A549 (cell line): Measurements from ENCODE around the gene TSPEAR. TPM values are rescaled to one million over a fixed set of nuclear protein-coding genes. Genes with fewer than 3 reads are reported as not detected.

Source experiments
- ATAC-seq, 2 experiments: fragments of 200-7000 bp in 1 of 2; fragments of >200 bp in 1 of 2; cut with Nextera tagmentation in 1 of 2; cut with Tn5 transposase in 1 of 2; 3 replicates each; pipeline versions ENCODE4 v1.8.0 to v1.9.1; 2018 to 2020; ENCODE audit warnings: mild to moderate bottlenecking in 1 of 2, moderate library complexity in 1 of 2
- CTCF ChIA-PET: fragments of 300-600 bp; sonication (Branson Sonifier 250); formaldehyde crosslinking; extraction: SDS; loops from one replicate; lab custom pipeline; 2021; ENCODE audit warnings: antibody characterized with exemption, inconsistent platforms; lab: Yijun Ruan, JAX
- POLR2A ChIA-PET: fragments of 350-600 bp; formaldehyde crosslinking; extraction: SDS; loops from one replicate; lab custom pipeline; 2021; ENCODE audit warnings: antibody characterized with exemption, inconsistent platforms; lab: Yijun Ruan, JAX
- DNase-seq, 2 experiments: peaks; one replicate each; pipeline versions ENCODE4 v3.0.0 to v3.0.0-alpha.2; 2011 to 2016; ENCODE audit warnings: low read depth in 1 of 2, low spot score in 1 of 2
- FAIRE-seq: peaks from 2 replicates; lab custom pipeline; 2011; peaks lifted over from hg19 to GRCh38; lab: Jason Lieb, UNC
- H3K27ac ChIP-seq, 2 experiments: fragments of >200 bp; sonication (Bioruptor Twin); formaldehyde crosslinking; 3 replicates each; pipeline ENCODE4 v1.5.1; 2016 to 2017
- H3K4me1 ChIP-seq: fragments of >200 bp; sonication (Bioruptor Twin); formaldehyde crosslinking; 3 replicates; pipeline ENCODE4 v1.6.1; 2016
- H3K4me2 ChIP-seq: fragments of >200 bp; sonication (Bioruptor Twin); formaldehyde crosslinking; 3 replicates; pipeline ENCODE4 v1.6.1; 2016
- H3K4me3 ChIP-seq: fragments of >200 bp; sonication (Bioruptor Twin); formaldehyde crosslinking; 3 replicates; pipeline ENCODE4 v1.5.1; 2016
- H3K9me3 ChIP-seq: fragments of >200 bp; sonication (Bioruptor Twin); formaldehyde crosslinking; 3 replicates; pipeline ENCODE4 v1.6.1; 2016
- ATOH8 ChIP-seq: fragments of 250-450 bp; sonication (Bioruptor Pico); IDR thresholded peaks from 2 replicates; pipeline ENCODE4 v1.5.0; 2020; ENCODE audit warnings: low read depth, mild to moderate bottlenecking, moderate library complexity
- CBX8 ChIP-seq: fragments of 200-600 bp; sonication (generic); IDR thresholded peaks from 2 replicates; pipeline ENCODE4 v1.6.1; 2016
- GATA3 ChIP-seq: IDR thresholded peaks from 2 replicates; pipeline ENCODE4 v1.6.1; 2012; ENCODE audit warnings: borderline replicate concordance
- HOXB5 ChIP-seq: fragments of 250-450 bp; sonication (Bioruptor Pico); IDR thresholded peaks from 2 replicates; pipeline ENCODE4 v1.5.0; 2020; ENCODE audit warnings: mild to moderate bottlenecking, moderate library complexity
- KDM5A ChIP-seq: fragments of 200-600 bp; sonication (generic); IDR thresholded peaks from 2 replicates; pipeline ENCODE4 v1.6.1; 2016; ENCODE audit warnings: antibody characterized with exemption, mild to moderate bottlenecking
- NFE2L2 ChIP-seq: fragments of 150-350 bp; conservative IDR thresholded peaks from 2 replicates; pipeline ENCODE4 v1.6.1; 2014; ENCODE audit warnings: low read length
- PHF8 ChIP-seq: fragments of 200-600 bp; sonication (generic); IDR thresholded peaks from 2 replicates; pipeline ENCODE4 v1.6.1; 2016; ENCODE audit warnings: low read depth, mild to moderate bottlenecking, antibody characterized with exemption, moderate library complexity, borderline replicate concordance
- POLR2AphosphoS2 ChIP-seq: conservative IDR thresholded peaks from 2 replicates; pipeline ENCODE4 v1.6.1; 2012; ENCODE audit warnings: low read length, improper control_type of control experiment, inconsistent platforms
- RCOR1 ChIP-seq: fragments of 150-350 bp; IDR thresholded peaks from 2 replicates; pipeline ENCODE4 v1.6.1; 2014; ENCODE audit warnings: antibody characterized with exemption, low read length, low read depth
- SMC3 ChIP-seq: fragments of >200 bp; sonication (Bioruptor Twin); formaldehyde crosslinking; IDR thresholded peaks from 3 replicates; pipeline ENCODE4 v1.6.1; 2018; ENCODE audit warnings: inconsistent platforms
- USF2 ChIP-seq: fragments of 450-650 bp; IDR thresholded peaks from 2 replicates; pipeline ENCODE4 v1.6.1; 2014; ENCODE audit warnings: antibody characterized with exemption
- ZC3H11A ChIP-seq: fragments of 450-650 bp; IDR thresholded peaks from 2 replicates; pipeline ENCODE4 v1.6.1; 2014; ENCODE audit warnings: antibody characterized with exemption, mild to moderate bottlenecking
- WGBS: methylation state at CpG from one replicate; pipeline ENCODE4 v1.1.6; 2017; ENCODE audit errors: missing lambda C conversion rate; 5-methylcytosine and 5-hydroxymethylcytosine counted together
- polyA plus RNA-seq, 4 experiments: library from polyadenylated mRNA; depleted of rRNA in 3 of 4; stranded (reverse); fragments of >200 nt; fragmentation: RNase III in 1 of 4; extraction: RNeasy Plus Mini Kit Qiagen cat#74134 plus additional on column Dnase treatment in 1 of 4; gene quantifications; 2 replicates in 3 of 4; 3 replicates in 1 of 4; pipeline ENCODE4 v1.2.3, GENCODE V29; 2011 to 2017
- TF ChIP-seq, protein P1 (sequence below): fragments of >200 bp; sonication (Bioruptor Twin); formaldehyde crosslinking; IDR thresholded peaks from 3 replicates; pipeline ENCODE4 v1.5.1; 2016
- TF ChIP-seq, protein P2 (sequence below): IDR thresholded peaks from 2 replicates; pipeline ENCODE4 v1.6.1; 2012

Gene TSPEAR
- polyA plus RNA-seq, 2 of the 4 experiments (the other 2 are of a cell fraction), result not detected

DNA sequence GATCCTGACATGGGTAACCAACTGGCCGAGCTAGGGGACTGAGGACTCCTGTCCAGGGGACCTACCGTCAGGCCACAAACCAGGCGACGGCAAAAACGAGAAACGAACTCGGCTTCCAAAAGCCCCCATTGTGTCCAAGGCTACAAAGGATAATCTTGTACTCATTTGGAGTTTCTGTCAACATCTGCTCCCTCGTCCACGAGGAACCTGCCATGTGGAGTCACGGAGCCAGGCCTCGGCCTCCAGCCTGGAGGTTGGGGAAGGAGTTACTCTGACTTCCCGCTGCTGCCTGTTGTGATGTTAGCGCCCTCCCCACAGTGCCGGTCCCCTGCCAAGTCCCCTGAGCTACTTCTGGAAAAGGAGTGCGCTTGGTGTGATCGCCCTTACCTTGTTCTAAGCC, 178.7 kb downstream of the TSPEAR start:
- no peaks in the 10 kb centered on the region for H3K9me3 ChIP-seq
- POLR2A ChIA-PET, result no interaction called here
- ATAC-seq (no peak), FAIRE-seq (no peak), DNase-seq (no peak)
- WGBS, result 78% methylated on average over 16 of the region's 16 CpGs
- H3K27ac ChIP-seq, result no peak overlapping the region
- H3K4me3 ChIP-seq, result no peak overlapping the region
- TF ChIP-seq NFE2L2, result no peak
- no peak for TF ChIP-seq USF2
- TF ChIP-seq, protein P1, sequence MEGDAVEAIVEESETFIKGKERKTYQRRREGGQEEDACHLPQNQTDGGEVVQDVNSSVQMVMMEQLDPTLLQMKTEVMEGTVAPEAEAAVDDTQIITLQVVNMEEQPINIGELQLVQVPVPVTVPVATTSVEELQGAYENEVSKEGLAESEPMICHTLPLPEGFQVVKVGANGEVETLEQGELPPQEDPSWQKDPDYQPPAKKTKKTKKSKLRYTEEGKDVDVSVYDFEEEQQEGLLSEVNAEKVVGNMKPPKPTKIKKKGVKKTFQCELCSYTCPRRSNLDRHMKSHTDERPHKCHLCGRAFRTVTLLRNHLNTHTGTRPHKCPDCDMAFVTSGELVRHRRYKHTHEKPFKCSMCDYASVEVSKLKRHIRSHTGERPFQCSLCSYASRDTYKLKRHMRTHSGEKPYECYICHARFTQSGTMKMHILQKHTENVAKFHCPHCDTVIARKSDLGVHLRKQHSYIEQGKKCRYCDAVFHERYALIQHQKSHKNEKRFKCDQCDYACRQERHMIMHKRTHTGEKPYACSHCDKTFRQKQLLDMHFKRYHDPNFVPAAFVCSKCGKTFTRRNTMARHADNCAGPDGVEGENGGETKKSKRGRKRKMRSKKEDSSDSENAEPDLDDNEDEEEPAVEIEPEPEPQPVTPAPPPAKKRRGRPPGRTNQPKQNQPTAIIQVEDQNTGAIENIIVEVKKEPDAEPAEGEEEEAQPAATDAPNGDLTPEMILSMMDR, result no peak
- TF ChIP-seq RCOR1, result no peak
- TF ChIP-seq ATOH8 (CRISPR knock-in tag), result no peak
- TF ChIP-seq GATA3, result no peak
- no peak for TF ChIP-seq KDM5A
- no peak for TF ChIP-seq SMC3
- no peak for TF ChIP-seq ZC3H11A
- CTCF ChIA-PET, result interaction anchor here (1.7 kb wide), 1 partner anchor 22 kb away, joined by 6 read pairs; no protein-coding TSS in a partner anchor
- no peak overlapping the region for H3K4me2 ChIP-seq
- no peaks in the 10 kb centered on the region for H3K4me1 ChIP-seq

DNA sequence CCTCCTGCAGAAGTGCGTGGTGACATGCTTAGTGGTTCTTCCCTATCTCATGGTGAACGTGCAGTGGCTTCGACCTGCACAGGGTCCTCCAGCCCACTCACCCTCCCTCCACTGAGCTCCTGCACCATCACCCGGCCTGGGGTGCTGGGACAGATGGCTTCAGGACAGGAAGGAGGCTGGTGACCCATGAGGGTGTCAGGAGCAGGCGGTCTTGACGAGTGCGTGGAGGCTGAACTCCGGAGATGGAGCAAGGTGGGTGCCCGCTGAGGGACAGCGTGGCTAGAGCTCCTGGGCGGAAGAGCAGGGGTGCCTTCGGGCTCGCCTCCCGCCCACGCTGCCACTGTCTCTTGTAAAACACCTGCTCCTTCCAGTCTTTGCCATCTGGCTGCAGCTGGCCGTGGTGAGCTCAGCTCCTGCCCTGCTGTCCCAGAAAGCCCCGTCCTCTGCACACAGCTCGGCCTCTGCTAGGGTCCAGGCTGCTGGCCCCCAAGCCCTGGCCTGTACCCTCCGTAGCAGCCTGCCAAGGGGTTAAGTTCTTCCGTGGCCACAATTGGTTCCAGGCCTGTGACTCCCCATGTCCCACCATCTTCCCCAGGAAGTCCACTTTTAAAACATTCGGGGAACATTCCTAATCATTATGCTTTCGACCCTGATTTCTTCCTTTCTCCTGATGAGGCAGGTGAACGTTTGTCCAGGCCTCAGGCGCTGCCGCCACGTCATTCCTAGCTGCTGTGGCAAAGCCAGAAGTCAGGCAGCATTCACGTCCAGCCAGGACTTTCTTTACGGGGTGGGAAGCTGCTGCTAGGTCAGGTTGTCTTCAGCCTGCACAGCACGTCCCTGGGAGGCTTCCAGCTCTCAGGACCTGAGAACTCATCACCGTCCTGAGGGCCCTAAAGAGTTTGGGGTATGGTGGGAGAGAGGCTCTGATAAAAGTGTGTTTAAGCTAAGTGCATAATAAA, 179.5 kb downstream of the TSPEAR start:
- FAIRE-seq (no peak), ATAC-seq (no peak), DNase-seq (no peak)
- no peak overlapping the region for H3K4me2 ChIP-seq
- 55% methylated on average over 21 of the region's 30 CpGs for WGBS
- ChIA-PET POLR2A (no interaction called here), CTCF (interaction anchor here (1.7 kb wide), 1 partner anchor 21 kb away, joined by 6 read pairs; no protein-coding TSS in a partner anchor)
- no peak overlapping the region for H3K4me3 ChIP-seq
- H3K27ac ChIP-seq, result no peak overlapping the region
- TF ChIP-seq, protein P1, result no peak
- TF ChIP-seq NFE2L2, result no peak
- no peak for TF ChIP-seq PHF8
- TF ChIP-seq ATOH8 (CRISPR knock-in tag), result no peak
- no peak for TF ChIP-seq GATA3
- TF ChIP-seq HOXB5 (CRISPR knock-in tag), result no peak
- TF ChIP-seq, protein P2, sequence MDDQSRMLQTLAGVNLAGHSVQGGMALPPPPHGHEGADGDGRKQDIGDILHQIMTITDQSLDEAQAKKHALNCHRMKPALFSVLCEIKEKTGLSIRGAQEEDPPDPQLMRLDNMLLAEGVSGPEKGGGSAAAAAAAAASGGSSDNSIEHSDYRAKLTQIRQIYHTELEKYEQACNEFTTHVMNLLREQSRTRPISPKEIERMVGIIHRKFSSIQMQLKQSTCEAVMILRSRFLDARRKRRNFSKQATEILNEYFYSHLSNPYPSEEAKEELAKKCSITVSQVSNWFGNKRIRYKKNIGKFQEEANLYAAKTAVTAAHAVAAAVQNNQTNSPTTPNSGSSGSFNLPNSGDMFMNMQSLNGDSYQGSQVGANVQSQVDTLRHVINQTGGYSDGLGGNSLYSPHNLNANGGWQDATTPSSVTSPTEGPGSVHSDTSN, result no peak
- no peak for TF ChIP-seq POLR2AphosphoS2
- TF ChIP-seq CBX8, result no peak
- no peaks in the 10 kb centered on the region for H3K4me1 ChIP-seq
- H3K9me3 ChIP-seq, result no peaks in the 10 kb centered on the region
